SJSA1 (cell line): ENCODE measurements around the gene MYO1A. TPM values are rescaled to one million over a fixed set of nuclear protein-coding genes. Genes with fewer than 3 reads are reported as not detected.
A peak's percentile ranks its signal among the peaks of the same experiment; 100 is the strongest.

ENCODE experiments used
- DNase-seq, 2 experiments: peaks; one replicate each; pipeline ENCODE4 v3.0.0-alpha.2; 2015 to 2020; ENCODE audit warnings: low spot score in 2 of 2, low read depth in 1 of 2
- H3K27ac ChIP-seq: fragments of 250-450 bp; sonication (Bioruptor Pico); 2 replicates; pipeline ENCODE4 v1.5.1; 2020; ENCODE audit warnings: mild to moderate bottlenecking, moderate library complexity
- H3K27me3 ChIP-seq: fragments of 250-450 bp; sonication (Bioruptor Pico); replicated peaks from 2 replicates; pipeline ENCODE4 v1.5.1; 2020; ENCODE audit warnings: mild to moderate bottlenecking, moderate library complexity
- H3K36me3 ChIP-seq: fragments of 250-450 bp; sonication (Bioruptor Pico); 2 replicates; pipeline ENCODE4 v1.5.1; 2020; ENCODE audit warnings: mild to moderate bottlenecking
- H3K4me1 ChIP-seq: fragments of 250-450 bp; sonication (Bioruptor Pico); replicated peaks from 2 replicates; pipeline ENCODE4 v1.6.1; 2021; ENCODE audit warnings: mild to moderate bottlenecking
- H3K4me3 ChIP-seq: fragments of 250-450 bp; sonication (Bioruptor Pico); 2 replicates; pipeline ENCODE4 v1.5.1; 2020; ENCODE audit warnings: mild to moderate bottlenecking
- H3K9me3 ChIP-seq: fragments of 250-450 bp; sonication (Bioruptor Pico); replicated peaks from 2 replicates; pipeline ENCODE4 v1.5.1; 2020; ENCODE audit warnings: mild to moderate bottlenecking
- total RNA-seq: library from RNA; depleted of rRNA; stranded (reverse); fragments of >200 nt; shearing (Covaris generic); gene quantifications from 2 replicates; pipeline ENCODE4 v1.2.3, GENCODE V29; 2014

Gene MYO1A
- total RNA-seq, 1 experiment from 2014 or later = not detected

GRCh38 chr12:57090924-57091637 is 41.2 kb upstream of the MYO1A start:
- no peak for DNase-seq
- Histone ChIP-seq H3K27ac (no peak overlapping the region), H3K4me3 (no peak overlapping the region), H3K9me3 (no peaks in the 10 kb centered on the region), H3K4me1 (peaks cover 28% of the 10 kb centered on the region), H3K27me3 (no peaks in the 10 kb centered on the region), H3K36me3 (peaks cover 52% of the 10 kb centered on the region)

GRCh38 chr12:57090490-57090889 is 40.6 kb upstream of the MYO1A start:
- Histone ChIP-seq H3K4me3 (peak overlapping the region; percentile 73), H3K27me3 (no peaks in the 10 kb centered on the region), H3K27ac (no peak overlapping the region), H3K36me3 (peaks cover 46% of the 10 kb centered on the region), H3K4me1 (peaks cover 31% of the 10 kb centered on the region), H3K9me3 (no peaks in the 10 kb centered on the region)
- DNase-seq = no peak

GRCh38 chr12:57089271-57090245 is 39.6 kb upstream of the MYO1A start:
- Histone ChIP-seq H3K9me3 (no peaks in the 10 kb centered on the region), H3K4me3 (peak overlapping the region; percentile 73), H3K27me3 (no peaks in the 10 kb centered on the region), H3K27ac (peak overlapping the region; percentile 31; the same call in 1 of the 2 replicates), H3K36me3 (peaks cover 37% of the 10 kb centered on the region), H3K4me1 (peaks cover 31% of the 10 kb centered on the region)
- peak; percentile 82 for DNase-seq

- Histone ChIP-seq H3K4me3 (peak within 1 kb of the TSS; percentile 73), H3K36me3 (peaks cover 31% of the 10 kb centered on the region), H3K27me3 (no peaks in the 10 kb centered on the region), H3K4me1 (peaks cover 24% of the 10 kb centered on the region), H3K27ac (peak within 1 kb of the TSS; percentile 92), H3K9me3 (no peaks in the 10 kb centered on the region)
- peak; percentile 94 to 97 for DNase-seq
These were observed 38.7 kb upstream of the MYO1A start, which contains the start of gene NAB2 for GRCh38 chr12:57088354-57089270. Gene NAB2 (plus strand): TSS chr12:57089114. CDS start chr12:57089272, 158 bp downstream.

- DNase-seq = peak; percentile 88 to 94
- H3K4me3 ChIP-seq = peak overlapping the region; percentile 55
- H3K9me3 ChIP-seq = no peaks in the 10 kb centered on the region
- H3K27ac ChIP-seq = peak overlapping the region; percentile 92
- peaks cover 24% of the 10 kb centered on the region for H3K36me3 ChIP-seq
- no peaks in the 10 kb centered on the region for H3K27me3 ChIP-seq
- H3K4me1 ChIP-seq = peaks cover 20% of the 10 kb centered on the region
These were observed 37.9 kb upstream of the MYO1A start for GRCh38 chr12:57087691-57088353.

GRCh38 chr12:57087010-57087690 is 37.2 kb upstream of the MYO1A start:
- Histone ChIP-seq H3K4me1 (peaks cover 20% of the 10 kb centered on the region), H3K9me3 (no peaks in the 10 kb centered on the region), H3K27me3 (no peaks in the 10 kb centered on the region), H3K36me3 (peaks cover 17% of the 10 kb centered on the region), H3K27ac (peak overlapping the region; percentile 92), H3K4me3 (peak overlapping the region; percentile 55)
- DNase-seq = peak; percentile 71 to 88

GRCh38 chr12:57086493-57087009 is 36.6 kb upstream of the MYO1A start:
- Histone ChIP-seq H3K27me3 (no peaks in the 10 kb centered on the region), H3K36me3 (peaks cover 11% of the 10 kb centered on the region), H3K4me1 (peaks cover 20% of the 10 kb centered on the region), H3K27ac (peak overlapping the region; percentile 92), H3K4me3 (peak overlapping the region; percentile 55), H3K9me3 (no peaks in the 10 kb centered on the region)
- peak; percentile 76 to 81 for DNase-seq

- no peak for DNase-seq
These were observed 36.1 kb upstream of the MYO1A start for GRCh38 chr12:57085999-57086492.

GRCh38 chr12:57080855-57081254 is 30.9 kb upstream of the MYO1A start:
- Histone ChIP-seq H3K27ac (no peak overlapping the region), H3K4me1 (peaks cover 9% of the 10 kb centered on the region), H3K36me3 (peaks cover 14% of the 10 kb centered on the region), H3K9me3 (no peaks in the 10 kb centered on the region), H3K4me3 (no peak overlapping the region), H3K27me3 (no peaks in the 10 kb centered on the region)
- DNase-seq = no peak

More at GRCh38 chr12:57085999-57086492, 36.1 kb upstream of the MYO1A start:
- Histone ChIP-seq H3K4me3 (peak overlapping the region; percentile 55), H3K27ac (peak overlapping the region; percentile 92), H3K36me3 (peaks cover 6% of the 10 kb centered on the region), H3K9me3 (no peaks in the 10 kb centered on the region), H3K4me1 (peaks cover 20% of the 10 kb centered on the region), H3K27me3 (no peaks in the 10 kb centered on the region)

GRCh38 chr12:57079821-57080220 is 29.9 kb upstream of the MYO1A start:
- H3K9me3 ChIP-seq = no peaks in the 10 kb centered on the region
- no peak for DNase-seq
- no peak overlapping the region for H3K27ac ChIP-seq

GRCh38 chr12:57078519-57079404 is 28.8 kb upstream of the MYO1A start, which contains the start of gene NEMP1:
Gene NEMP1 (minus strand): TSS chr12:57078791. CDS start chr12:57078745, 46 bp downstream.
- Histone ChIP-seq H3K27ac (peak within 1 kb of the TSS; percentile 94), H3K4me3 (peak within 1 kb of the TSS; percentile 74), H3K36me3 (peaks cover 23% of the 10 kb centered on the region), H3K4me1 (peaks cover 8% of the 10 kb centered on the region; the same call in 1 of the 2 replicates), H3K27me3 (no peaks in the 10 kb centered on the region), H3K9me3 (no peaks in the 10 kb centered on the region)
- DNase-seq = peak; percentile 99 to 100

More at GRCh38 chr12:57079821-57080220, 29.9 kb upstream of the MYO1A start:
- no peaks in the 10 kb centered on the region for H3K27me3 ChIP-seq
- peaks cover 16% of the 10 kb centered on the region for H3K36me3 ChIP-seq
- H3K4me3 ChIP-seq = no peak overlapping the region
- peaks cover 8% of the 10 kb centered on the region; the same call in 1 of the 2 replicates for H3K4me1 ChIP-seq
